GM12878 (cell line): ENCODE results near the gene PIGM. TPM values are rescaled to one million over a fixed set of nuclear protein-coding genes. Genes with fewer than 3 reads are reported as not detected.
A peak's percentile ranks its signal among the peaks of the same experiment; 100 is the strongest.

Source experiments
- BCL11A ChIP-seq: IDR thresholded peaks from 2 replicates; pipeline ENCODE4 v1.6.1; 2011; ENCODE audit warnings: low read depth, low read length
- BMI1 ChIP-seq: fragments of 450-650 bp; IDR thresholded peaks from 2 replicates; pipeline ENCODE4 v1.6.1; 2016; ENCODE audit warnings: mild to moderate bottlenecking, moderate library complexity, borderline replicate concordance
- BRCA1 ChIP-seq: IDR thresholded peaks from 2 replicates; pipeline ENCODE4 v1.6.1; 2011; ENCODE audit warnings: low read depth, low read length, improper control_type of control experiment
- FOS ChIP-seq: IDR thresholded peaks from 3 replicates; pipeline ENCODE4 v1.6.1; 2011; ENCODE audit warnings: borderline replicate concordance; ENCODE audit not compliant: insufficient read length; ENCODE audit errors: extremely low read depth
- FOXK2 ChIP-seq: fragments of 450-650 bp; IDR thresholded peaks from 2 replicates; pipeline ENCODE4 v1.6.1; 2017; ENCODE audit warnings: mild to moderate bottlenecking, moderate library complexity
- GABPA ChIP-seq: IDR thresholded peaks from 2 replicates; pipeline ENCODE4 v1.6.1; 2014; ENCODE audit warnings: antibody characterized with exemption, low read depth, mild to moderate bottlenecking, inconsistent platforms
- HDGF ChIP-seq: fragments of 450-650 bp; IDR thresholded peaks from 2 replicates; pipeline ENCODE4 v1.6.1; 2016; ENCODE audit warnings: antibody characterized with exemption
- KAT2A ChIP-seq: conservative IDR thresholded peaks from 2 replicates; pipeline ENCODE4 v1.6.1; 2011; ENCODE audit warnings: low read depth, low read length; ENCODE audit not compliant: control insufficient read depth
- LARP7 ChIP-seq: fragments of 450-650 bp; IDR thresholded peaks from 2 replicates; pipeline ENCODE4 v1.6.1; 2017; ENCODE audit warnings: mild to moderate bottlenecking
- NR2C1 ChIP-seq: fragments of 450-650 bp; IDR thresholded peaks from 2 replicates; pipeline ENCODE4 v1.6.1; 2017; ENCODE audit warnings: antibody characterized with exemption, mild to moderate bottlenecking, moderate library complexity
- PML ChIP-seq: IDR thresholded peaks from 2 replicates; pipeline ENCODE4 v1.6.1; 2012; ENCODE audit warnings: low read length, inconsistent platforms
- POLR2A ChIP-seq: IDR thresholded peaks from 2 replicates; pipeline ENCODE4 v1.6.1; 2011; ENCODE audit warnings: low read depth, mild to moderate bottlenecking, low read length
- RAD51 ChIP-seq: fragments of 450-650 bp; IDR thresholded peaks from 2 replicates; pipeline ENCODE4 v1.6.1; 2016; ENCODE audit warnings: moderate library complexity, mild to moderate bottlenecking, inconsistent platforms
- SIX5 ChIP-seq: IDR thresholded peaks from 2 replicates; pipeline ENCODE4 v1.6.1; 2011; ENCODE audit warnings: mild to moderate bottlenecking, low read depth, low read length, moderate library complexity; ENCODE audit not compliant: severe bottlenecking
- SRF ChIP-seq, 2 experiments: IDR thresholded peaks; 2 replicates each; pipeline ENCODE4 v1.6.1; 2011; ENCODE audit warnings: low read depth in 2 of 2, low read length in 2 of 2, mild to moderate bottlenecking in 1 of 2, moderate library complexity in 1 of 2
- STAT3 ChIP-seq: IDR thresholded peaks from 2 replicates; pipeline ENCODE4 v1.6.1; 2011; ENCODE audit warnings: low read depth, low read length, improper control_type of control experiment
- TCF12 ChIP-seq: IDR thresholded peaks from 2 replicates; pipeline ENCODE4 v1.6.1; 2011; ENCODE audit warnings: low read depth, mild to moderate bottlenecking, low read length
- TCF7 ChIP-seq: IDR thresholded peaks from 2 replicates; pipeline ENCODE4 v1.6.1; 2014; ENCODE audit warnings: antibody characterized with exemption, borderline replicate concordance
- YBX1 ChIP-seq: fragments of 450-650 bp; IDR thresholded peaks from 2 replicates; pipeline ENCODE4 v1.6.1; 2016; ENCODE audit warnings: antibody characterized with exemption
- ZBED1 ChIP-seq: IDR thresholded peaks from 2 replicates; pipeline ENCODE4 v1.6.1; 2016; ENCODE audit warnings: borderline replicate concordance
- ZNF207 ChIP-seq: fragments of 450-650 bp; IDR thresholded peaks from 2 replicates; pipeline ENCODE4 v1.6.1; 2014; ENCODE audit warnings: antibody characterized with exemption, mild to moderate bottlenecking, borderline replicate concordance
- polyA plus RNA-seq, 11 experiments: library from polyadenylated mRNA; depleted of rRNA in 4 of 11; unstranded in 6 of 11; stranded (reverse) in 5 of 11; fragments of >200 nt; fragmentation: Nextera tagmentation in 4 of 11; fragmentation: Illumina TruSeq in 1 of 11; extraction: Ambion mirVana in 4 of 11; extraction: Trizol in 1 of 11; gene quantifications; 1 replicate in 1 of 11; 2 replicates in 10 of 11; pipeline versions ENCODE4 v1.2.1 to v1.2.3, GENCODE V29; 2011 to 2016; ENCODE audit warnings: inconsistent platforms in 2 of 11, missing spikeins in 2 of 11, low read depth in 1 of 11
- total RNA-seq, 4 experiments: library from RNA; depleted of rRNA in 3 of 4; stranded (reverse); fragments of >200 nt in 3 of 4; fragmentation: Illumina TruSeq in 1 of 4; extraction: Trizol in 1 of 4; gene quantifications; 2 replicates each; pipeline versions ENCODE4 v1.2.1 to v1.2.3, GENCODE V29; 2013 to 2021
- TF ChIP-seq, protein P1 (sequence below): fragments of 450-650 bp; IDR thresholded peaks from 2 replicates; pipeline ENCODE4 v1.6.1; 2018; ENCODE audit warnings: borderline replicate concordance, mild to moderate bottlenecking; ENCODE audit not compliant: partially characterized antibody
- TF ChIP-seq, protein P2 (sequence below): fragments of 150-350 bp; IDR thresholded peaks from 2 replicates; pipeline ENCODE4 v1.6.1; 2014; ENCODE audit warnings: mild to moderate bottlenecking, low read depth, low read length
- TF ChIP-seq, protein P3 (sequence below): fragments of 450-650 bp; IDR thresholded peaks from 2 replicates; pipeline ENCODE4 v1.6.1; 2017; ENCODE audit warnings: mild to moderate bottlenecking, low read depth, inconsistent platforms; ENCODE audit not compliant: poor library complexity, severe bottlenecking
- TF ChIP-seq, protein P4 (sequence below): fragments of 450-650 bp; conservative IDR thresholded peaks from 2 replicates; pipeline ENCODE4 v1.6.1; 2017; ENCODE audit warnings: mild to moderate bottlenecking, moderate library complexity

PIGM gene
- total and polyA plus RNA-seq, 10 of the 15 experiments (the other 5 are each of a cell fraction or from before 2014, with no cell fraction given), result 2.6 to 6.1 (median 4.6) TPM

DNA sequence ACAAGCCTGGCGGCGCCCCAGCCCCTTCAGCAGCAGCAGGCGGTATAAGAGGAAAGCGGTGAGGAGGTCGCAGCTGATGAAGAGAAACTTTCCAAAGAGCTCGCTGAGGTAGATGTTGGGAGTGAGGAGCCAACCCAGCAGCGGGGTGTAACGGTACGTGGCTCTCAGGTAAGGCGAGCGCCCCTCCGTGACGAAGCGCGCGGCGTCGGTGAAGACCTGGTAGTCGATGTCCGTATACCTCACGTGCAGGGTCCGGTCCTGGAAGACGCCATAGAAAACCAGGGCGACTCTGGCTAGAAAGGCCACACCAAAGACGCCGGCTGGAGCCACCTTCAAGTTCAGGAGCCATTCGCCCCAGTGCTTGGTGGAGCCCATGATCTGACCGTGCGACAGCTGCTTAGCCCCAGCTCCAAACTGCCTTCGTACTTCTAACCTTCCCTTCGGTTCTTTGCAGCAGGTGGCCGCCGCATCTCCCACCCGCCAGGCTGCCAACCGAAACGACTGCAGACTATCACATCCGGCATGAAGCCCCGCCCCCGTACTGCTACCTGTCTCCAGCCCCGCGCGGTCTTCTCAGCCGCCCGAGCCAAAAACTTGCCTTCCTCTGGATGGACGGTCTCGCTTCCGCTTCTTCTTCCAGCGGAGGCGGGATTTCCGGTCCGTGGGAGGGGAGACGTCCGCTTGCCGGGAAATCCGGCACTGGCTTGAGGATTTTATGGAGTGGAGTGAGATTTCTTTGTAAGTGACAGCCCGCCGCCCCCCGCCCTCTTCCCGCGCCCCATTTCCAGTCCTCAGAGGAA lies at the start of gene PIGM (continued):
- TF ChIP-seq, protein P1, sequence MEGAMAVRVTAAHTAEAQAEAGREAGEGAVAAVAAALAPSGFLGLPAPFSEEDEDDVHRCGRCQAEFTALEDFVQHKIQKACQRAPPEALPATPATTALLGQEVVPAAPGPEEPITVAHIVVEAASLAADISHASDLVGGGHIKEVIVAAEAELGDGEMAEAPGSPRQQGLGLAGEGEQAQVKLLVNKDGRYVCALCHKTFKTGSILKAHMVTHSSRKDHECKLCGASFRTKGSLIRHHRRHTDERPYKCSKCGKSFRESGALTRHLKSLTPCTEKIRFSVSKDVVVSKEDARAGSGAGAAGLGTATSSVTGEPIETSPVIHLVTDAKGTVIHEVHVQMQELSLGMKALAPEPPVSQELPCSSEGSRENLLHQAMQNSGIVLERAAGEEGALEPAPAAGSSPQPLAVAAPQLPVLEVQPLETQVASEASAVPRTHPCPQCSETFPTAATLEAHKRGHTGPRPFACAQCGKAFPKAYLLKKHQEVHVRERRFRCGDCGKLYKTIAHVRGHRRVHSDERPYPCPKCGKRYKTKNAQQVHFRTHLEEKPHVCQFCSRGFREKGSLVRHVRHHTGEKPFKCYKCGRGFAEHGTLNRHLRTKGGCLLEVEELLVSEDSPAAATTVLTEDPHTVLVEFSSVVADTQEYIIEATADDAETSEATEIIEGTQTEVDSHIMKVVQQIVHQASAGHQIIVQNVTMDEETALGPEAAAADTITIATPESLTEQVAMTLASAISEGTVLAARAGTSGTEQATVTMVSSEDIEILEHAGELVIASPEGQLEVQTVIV, result peak; percentile 44
- TF ChIP-seq BCL11A, result no peak
- peak; percentile 79 for TF ChIP-seq POLR2A
- TF ChIP-seq KAT2A, result no peak
- TF ChIP-seq ZNF207, result 0 out of 2 replicates have a peak, but pooled peaks have one; percentile 64
- no peak for TF ChIP-seq STAT3
- no peak for TF ChIP-seq BRCA1
- no peak for TF ChIP-seq SRF (IDR thresholded peaks at IDR 0.05; ENCODE audit: low read depth in 2 of 2, low read length in 2 of 2)
- TF ChIP-seq TCF7, result no peak
- TF ChIP-seq HDGF, result peak; percentile 89
- TF ChIP-seq RAD51, result no peak
- no peak for TF ChIP-seq NR2C1
- TF ChIP-seq LARP7, result no peak
- TF ChIP-seq, protein P2, sequence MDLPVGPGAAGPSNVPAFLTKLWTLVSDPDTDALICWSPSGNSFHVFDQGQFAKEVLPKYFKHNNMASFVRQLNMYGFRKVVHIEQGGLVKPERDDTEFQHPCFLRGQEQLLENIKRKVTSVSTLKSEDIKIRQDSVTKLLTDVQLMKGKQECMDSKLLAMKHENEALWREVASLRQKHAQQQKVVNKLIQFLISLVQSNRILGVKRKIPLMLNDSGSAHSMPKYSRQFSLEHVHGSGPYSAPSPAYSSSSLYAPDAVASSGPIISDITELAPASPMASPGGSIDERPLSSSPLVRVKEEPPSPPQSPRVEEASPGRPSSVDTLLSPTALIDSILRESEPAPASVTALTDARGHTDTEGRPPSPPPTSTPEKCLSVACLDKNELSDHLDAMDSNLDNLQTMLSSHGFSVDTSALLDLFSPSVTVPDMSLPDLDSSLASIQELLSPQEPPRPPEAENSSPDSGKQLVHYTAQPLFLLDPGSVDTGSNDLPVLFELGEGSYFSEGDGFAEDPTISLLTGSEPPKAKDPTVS, result no peak
- TF ChIP-seq, protein P3, sequence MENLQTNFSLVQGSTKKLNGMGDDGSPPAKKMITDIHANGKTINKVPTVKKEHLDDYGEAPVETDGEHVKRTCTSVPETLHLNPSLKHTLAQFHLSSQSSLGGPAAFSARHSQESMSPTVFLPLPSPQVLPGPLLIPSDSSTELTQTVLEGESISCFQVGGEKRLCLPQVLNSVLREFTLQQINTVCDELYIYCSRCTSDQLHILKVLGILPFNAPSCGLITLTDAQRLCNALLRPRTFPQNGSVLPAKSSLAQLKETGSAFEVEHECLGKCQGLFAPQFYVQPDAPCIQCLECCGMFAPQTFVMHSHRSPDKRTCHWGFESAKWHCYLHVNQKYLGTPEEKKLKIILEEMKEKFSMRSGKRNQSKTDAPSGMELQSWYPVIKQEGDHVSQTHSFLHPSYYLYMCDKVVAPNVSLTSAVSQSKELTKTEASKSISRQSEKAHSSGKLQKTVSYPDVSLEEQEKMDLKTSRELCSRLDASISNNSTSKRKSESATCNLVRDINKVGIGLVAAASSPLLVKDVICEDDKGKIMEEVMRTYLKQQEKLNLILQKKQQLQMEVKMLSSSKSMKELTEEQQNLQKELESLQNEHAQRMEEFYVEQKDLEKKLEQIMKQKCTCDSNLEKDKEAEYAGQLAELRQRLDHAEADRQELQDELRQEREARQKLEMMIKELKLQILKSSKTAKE, result no peak
- TF ChIP-seq PML, result peak; percentile 53; the same call in 1 of the 2 replicates
- no peak for TF ChIP-seq FOS
- no peak for TF ChIP-seq YBX1
- TF ChIP-seq, protein P4, sequence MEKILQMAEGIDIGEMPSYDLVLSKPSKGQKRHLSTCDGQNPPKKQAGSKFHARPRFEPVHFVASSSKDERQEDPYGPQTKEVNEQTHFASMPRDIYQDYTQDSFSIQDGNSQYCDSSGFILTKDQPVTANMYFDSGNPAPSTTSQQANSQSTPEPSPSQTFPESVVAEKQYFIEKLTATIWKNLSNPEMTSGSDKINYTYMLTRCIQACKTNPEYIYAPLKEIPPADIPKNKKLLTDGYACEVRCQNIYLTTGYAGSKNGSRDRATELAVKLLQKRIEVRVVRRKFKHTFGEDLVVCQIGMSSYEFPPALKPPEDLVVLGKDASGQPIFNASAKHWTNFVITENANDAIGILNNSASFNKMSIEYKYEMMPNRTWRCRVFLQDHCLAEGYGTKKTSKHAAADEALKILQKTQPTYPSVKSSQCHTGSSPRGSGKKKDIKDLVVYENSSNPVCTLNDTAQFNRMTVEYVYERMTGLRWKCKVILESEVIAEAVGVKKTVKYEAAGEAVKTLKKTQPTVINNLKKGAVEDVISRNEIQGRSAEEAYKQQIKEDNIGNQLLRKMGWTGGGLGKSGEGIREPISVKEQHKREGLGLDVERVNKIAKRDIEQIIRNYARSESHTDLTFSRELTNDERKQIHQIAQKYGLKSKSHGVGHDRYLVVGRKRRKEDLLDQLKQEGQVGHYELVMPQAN, result peak; percentile 42; the same call in 1 of the 2 replicates
- no peak for TF ChIP-seq FOXK2
- peak; percentile 96 for TF ChIP-seq GABPA
- no peak for TF ChIP-seq BMI1
- TF ChIP-seq ZBED1, result no peak
- no peak for TF ChIP-seq SIX5
- TF ChIP-seq TCF12, result no peak
